ENCODE data around the gene CAPZA1.
"Not testable (repeated sequence)": the region's sequence is repeated elsewhere in the genome, so short reads cannot be mapped to it uniquely, and the experiment has no call there.

The CAPZA1 gene

GRCh38 chr1:112628516-112628915 lies 8.9 kb downstream of the CAPZA1 start:
- FAIRE-seq = no peak

- no peak for FAIRE-seq
These were observed 9.6 kb downstream of the CAPZA1 start for GRCh38 chr1:112629256-112629655.

GRCh38 chr1:112633628-112634027 lies 14.0 kb downstream of the CAPZA1 start:
- no peak for FAIRE-seq

- FAIRE-seq = no peak
These were observed 14.7 kb downstream of the CAPZA1 start for GRCh38 chr1:112634367-112634766.

GRCh38 chr1:112636056-112636455 lies 16.4 kb downstream of the CAPZA1 start:
- no peak for FAIRE-seq

- FAIRE-seq = no peak
These were observed 17.1 kb downstream of the CAPZA1 start for GRCh38 chr1:112636597-112637253.

GRCh38 chr1:112637254-112638109 lies 17.9 kb downstream of the CAPZA1 start:
- FAIRE-seq = no peak

- no peak for FAIRE-seq
These were observed 18.4 kb downstream of the CAPZA1 start for GRCh38 chr1:112638110-112638428.

GRCh38 chr1:112640437-112640836 lies 20.8 kb downstream of the CAPZA1 start:
- not testable (repeated sequence) for FAIRE-seq

- FAIRE-seq = no peak
These were observed 23.4 kb downstream of the CAPZA1 start for GRCh38 chr1:112643080-112643479.

- no peak for FAIRE-seq
These were observed 26.6 kb downstream of the CAPZA1 start for GRCh38 chr1:112646225-112646624.

- no peak for FAIRE-seq
These were observed 31.6 kb downstream of the CAPZA1 start for GRCh38 chr1:112651205-112651604.

GRCh38 chr1:112665857-112666256 lies 46.2 kb downstream of the CAPZA1 start:
- FAIRE-seq = no peak

- FAIRE-seq = no peak
These were observed 47.3 kb downstream of the CAPZA1 start for GRCh38 chr1:112666946-112667345.

GRCh38 chr1:112672009-112672408 lies 52.4 kb downstream of the CAPZA1 start:
- FAIRE-seq = no peak

- FAIRE-seq = no peak
These were observed 53.2 kb downstream of the CAPZA1 start for GRCh38 chr1:112672842-112673241.

GRCh38 chr1:112673592-112674439 lies 54.2 kb downstream of the CAPZA1 start:
- no peak for FAIRE-seq

- no peak for FAIRE-seq
These were observed 54.9 kb downstream of the CAPZA1 start, which contains the start of gene MOV10 for GRCh38 chr1:112674440-112674985. MOV10 (plus strand) TSS chr1:112674659; CDS start chr1:112674913, 254 bp downstream.

- FAIRE-seq = no peak
These were observed 55.5 kb downstream of the CAPZA1 start for GRCh38 chr1:112674986-112675727.

- FAIRE-seq = no peak
These were observed 56.2 kb downstream of the CAPZA1 start for GRCh38 chr1:112675728-112676381.

- FAIRE-seq = no peak
These were observed 56.9 kb downstream of the CAPZA1 start for GRCh38 chr1:112676543-112676942.

- FAIRE-seq = no peak
These were observed 57.9 kb downstream of the CAPZA1 start for GRCh38 chr1:112677501-112677900.

All from A204.1 (cell line).